Measurements from ENCODE around the gene CKS1B. TPM values are rescaled to one million over a fixed set of nuclear protein-coding genes. Genes with fewer than 3 reads are reported as not detected.

Gene CKS1B
- 16.8 and 17.5 TPM in 2 replicates for total RNA-seq
- total RNA-seq (2013): 40.2 TPM
- 24.4 and 33.0 TPM in 2 replicates for polyA plus RNA-seq
- 16.3 and 27.5 TPM in 2 replicates for polyA minus RNA-seq

- peak; percentile 100 for DNase-seq
- ChIA-PET POLR2A (interaction anchor here (0.6 to 3.8 kb wide), 15 partner anchors 9 to 111 kb away, joined by 3 to 32 read pairs (median 6); partner anchors contain the start of genes FLAD1, PBXIP1, PMVK and PYGO2), CTCF (interaction anchor here (0.6 to 8.7 kb wide), 20 partner anchors 9 to 502 kb away, joined by 3 to 110 read pairs (median 4); partner anchors contain the start of genes FLAD1, KRTCAP2, PBXIP1 and PMVK)
- intact Hi-C loops (cut with micrococcal nuclease): loop anchor here (1.0 to 5.0 kb wide), 4 partner anchors 19 to 198 kb away; partner anchors contain the start of genes KRTCAP2 and TRIM46
- peak within 1 kb of the TSS; percentile 71 to 99 (median 90) for H3K4me3 ChIP-seq (ENCODE audit: control extremely low read depth in 1 of 5, extremely low read depth in 1 of 5, insufficient read depth in 1 of 5, low read depth in 2 of 5, low read length in 4 of 5)
- TF ChIP-seq EZH2 (IDR thresholded peaks at IDR 0.05; ENCODE audit: borderline replicate concordance, insufficient read depth, low read depth, low read length, poor library complexity, severe bottlenecking) (no peak), CTCF (IDR thresholded peaks at IDR 0.05) (no peak)
- Mint-ChIP-seq H3K27me3 (no peaks in the 10 kb centered on the region), H3K4me3 (no peak within 1 kb of the TSS), H3K9me3 (ENCODE audit: insufficient read depth) (no peaks in the 10 kb centered on the region), H3K27ac (no peak within 1 kb of the TSS), H3K4me1 (peaks cover 29% of the 10 kb centered on the region)
- H3K9ac ChIP-seq (ENCODE audit: low read length): peak within 1 kb of the TSS; percentile 86
- under 1% methylated on average over 41 of the region's 47 CpGs for WGBS (ENCODE audit: insufficient coverage)
- H2AFZ ChIP-seq (ENCODE audit: insufficient read depth, low read depth, low read length, poor library complexity, severe bottlenecking): peak within 1 kb of the TSS; percentile 82
- H4K20me1 ChIP-seq (ENCODE audit: control insufficient read depth, insufficient read depth, low read length, poor library complexity, severe bottlenecking): peaks cover 38% of the 10 kb centered on the region
- ATAC-seq (ENCODE audit: low read depth): peak; percentile 80
- no peaks in the 10 kb centered on the region for H3K27me3 ChIP-seq (replicated peaks in 1 of 4; ENCODE audit: control extremely low read depth in 1 of 4, control insufficient read depth in 3 of 4, insufficient read depth in 4 of 4, low read length in 3 of 4)
- peak within 1 kb of the TSS; percentile 86 for H3K4me2 ChIP-seq (replicated peaks; ENCODE audit: low read depth, low read length, poor library complexity, severe bottlenecking)
- H3K4me1 ChIP-seq (ENCODE audit: control insufficient read depth in 2 of 2, insufficient read depth in 2 of 2, low read length in 2 of 2): peaks cover 22 to 44% of the 10 kb centered on the region in 2 donors
- peaks cover 64% of the 10 kb centered on the region for H3K79me2 ChIP-seq (ENCODE audit: control insufficient read depth, insufficient read depth, low read length)
- peak within 1 kb of the TSS; percentile 90 to 94 for H3K27ac ChIP-seq (ENCODE audit: low read length in 2 of 2)
- H3K36me3 ChIP-seq (replicated peaks in 1 of 2; ENCODE audit: control extremely low read depth in 1 of 2, control insufficient read depth in 1 of 2, extremely low read depth in 1 of 2, insufficient read depth in 2 of 2, low read length in 1 of 2): peaks cover 1 to 13% of the 10 kb centered on the region in 2 experiments
- H3K9me3 ChIP-seq (ENCODE audit: control extremely low read depth in 1 of 3, control insufficient read depth in 2 of 3, insufficient read depth in 1 of 3, low read length in 2 of 3): no peaks in the 10 kb centered on the region
Measured at GRCh38 chr1:154974102-154974807, at the start of gene CKS1B. CKS1B (plus strand) TSS chr1:154974681; CDS start chr1:154974746, 65 bp downstream.

All from B cell (primary cell).